Activated B cell treated with CpG ODN at 0.5 μM for 24 hours (primary cell): Measurements from ENCODE around the gene KIAA1958. TPM values are rescaled to one million over a fixed set of nuclear protein-coding genes. Genes with fewer than 3 reads are reported as not detected.

Source experiments
- ATAC-seq: fragments of 200-7000 bp; cut with Tn5 transposase; one replicate; pipeline ENCODE4 v1.10.0; 2021; ENCODE audit warnings: low read depth, mild to moderate bottlenecking, moderate library complexity
- CTCF ChIA-PET: fragments of 350-600 bp; sonication (Branson Sonifier 250); formaldehyde crosslinking; loops from one replicate; lab custom pipeline; 2021; ENCODE audit warnings: antibody characterized with exemption; lab: Charles Lee
- POLR2A ChIA-PET: fragments of 350-600 bp; sonication (Branson Sonifier 250); formaldehyde crosslinking; loops from one replicate; lab custom pipeline; 2021; ENCODE audit warnings: antibody characterized with exemption; lab: Charles Lee
- DNase-seq: peaks from one replicate; pipeline ENCODE4 v3.0.0; 2022
- H3K27ac Mint-ChIP-seq: one replicate; pipeline ENCODE4 v1.8.0; 2020; ENCODE audit warnings: mixed read lengths
- H3K27me3 Mint-ChIP-seq: one replicate; pipeline ENCODE4 v1.8.0; 2021; ENCODE audit warnings: mixed read lengths
- H3K36me3 Mint-ChIP-seq: one replicate; pipeline ENCODE4 v1.8.0; 2021; ENCODE audit warnings: low read depth, mixed read lengths
- H3K4me1 Mint-ChIP-seq: one replicate; pipeline ENCODE4 v1.8.0; 2021; ENCODE audit warnings: mixed read lengths
- H3K4me3 Mint-ChIP-seq: one replicate; pipeline ENCODE4 v1.8.0; 2020; ENCODE audit warnings: mild to moderate bottlenecking, mixed read lengths
- H3K9me3 Mint-ChIP-seq: one replicate; pipeline ENCODE4 v1.8.0; 2020; ENCODE audit warnings: mixed read lengths
- intact Hi-C: fragments of 100-400 bp; cut with micrococcal nuclease; formaldehyde crosslinking; loops from one replicate; pipeline ENCODE4 v1.15.1; 2024
- total RNA-seq: library from RNA; stranded (reverse); gene quantifications from 2 replicates; pipeline ENCODE4 v1.2.3, GENCODE V29; 2022
- TF ChIP-seq, protein P1 (sequence below): fragments of 200-600 bp; IDR thresholded peaks from one replicate; pipeline ENCODE4 v1.8.0; 2022; ENCODE audit warnings: antibody characterized with exemption, mild to moderate bottlenecking

KIAA1958 gene
- total RNA-seq, 1 donor from 2014 or later: 7.4 TPM

DNA sequence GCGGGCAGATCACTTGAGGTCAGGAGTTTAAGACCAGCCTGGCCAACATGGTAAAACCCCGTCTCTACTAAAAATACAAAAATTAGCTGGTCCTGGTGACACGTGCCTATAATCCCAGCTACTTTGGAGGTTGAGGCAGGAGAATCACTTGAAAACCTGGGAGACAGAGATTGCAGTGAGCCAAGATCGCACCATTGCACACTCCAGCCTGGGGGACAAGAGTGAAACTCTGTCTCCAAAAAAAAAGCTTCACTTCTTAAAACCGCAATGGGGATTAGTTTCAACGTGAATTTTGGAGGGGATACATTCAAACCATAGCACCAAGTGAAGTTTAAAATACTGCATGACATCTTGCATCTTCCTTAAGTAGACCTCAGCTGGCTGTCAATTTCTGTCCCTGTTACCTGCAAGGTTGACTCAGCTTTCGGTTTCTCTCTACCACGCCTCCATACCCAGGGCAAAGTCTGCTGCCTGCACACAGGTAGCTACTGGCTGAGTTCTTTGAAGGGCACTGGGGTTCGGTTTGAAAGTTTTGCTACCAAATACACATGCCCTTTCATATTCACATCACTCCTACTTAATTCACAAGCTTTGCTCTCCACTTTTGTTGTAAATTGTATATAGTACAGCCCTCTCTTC lies 69.3 kb downstream of the KIAA1958 start:
- ChIA-PET CTCF (interaction anchor here (0.7 kb wide), 1 partner anchor 46 kb away, joined by 3 read pairs; no protein-coding TSS in a partner anchor), POLR2A (no interaction called here)
- H3K9me3 Mint-ChIP-seq: no peaks in the 10 kb centered on the region
- intact Hi-C loops: no loop called here
- no peaks in the 10 kb centered on the region for H3K4me1 Mint-ChIP-seq
- TF ChIP-seq, protein P1, sequence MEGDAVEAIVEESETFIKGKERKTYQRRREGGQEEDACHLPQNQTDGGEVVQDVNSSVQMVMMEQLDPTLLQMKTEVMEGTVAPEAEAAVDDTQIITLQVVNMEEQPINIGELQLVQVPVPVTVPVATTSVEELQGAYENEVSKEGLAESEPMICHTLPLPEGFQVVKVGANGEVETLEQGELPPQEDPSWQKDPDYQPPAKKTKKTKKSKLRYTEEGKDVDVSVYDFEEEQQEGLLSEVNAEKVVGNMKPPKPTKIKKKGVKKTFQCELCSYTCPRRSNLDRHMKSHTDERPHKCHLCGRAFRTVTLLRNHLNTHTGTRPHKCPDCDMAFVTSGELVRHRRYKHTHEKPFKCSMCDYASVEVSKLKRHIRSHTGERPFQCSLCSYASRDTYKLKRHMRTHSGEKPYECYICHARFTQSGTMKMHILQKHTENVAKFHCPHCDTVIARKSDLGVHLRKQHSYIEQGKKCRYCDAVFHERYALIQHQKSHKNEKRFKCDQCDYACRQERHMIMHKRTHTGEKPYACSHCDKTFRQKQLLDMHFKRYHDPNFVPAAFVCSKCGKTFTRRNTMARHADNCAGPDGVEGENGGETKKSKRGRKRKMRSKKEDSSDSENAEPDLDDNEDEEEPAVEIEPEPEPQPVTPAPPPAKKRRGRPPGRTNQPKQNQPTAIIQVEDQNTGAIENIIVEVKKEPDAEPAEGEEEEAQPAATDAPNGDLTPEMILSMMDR: no peak
- H3K27me3 Mint-ChIP-seq: no peaks in the 10 kb centered on the region
- H3K36me3 Mint-ChIP-seq: peaks cover 2% of the 10 kb centered on the region
- no peak for ATAC-seq
- H3K4me3 Mint-ChIP-seq: no peak overlapping the region
- no peak for DNase-seq
- no peak overlapping the region for H3K27ac Mint-ChIP-seq

DNA sequence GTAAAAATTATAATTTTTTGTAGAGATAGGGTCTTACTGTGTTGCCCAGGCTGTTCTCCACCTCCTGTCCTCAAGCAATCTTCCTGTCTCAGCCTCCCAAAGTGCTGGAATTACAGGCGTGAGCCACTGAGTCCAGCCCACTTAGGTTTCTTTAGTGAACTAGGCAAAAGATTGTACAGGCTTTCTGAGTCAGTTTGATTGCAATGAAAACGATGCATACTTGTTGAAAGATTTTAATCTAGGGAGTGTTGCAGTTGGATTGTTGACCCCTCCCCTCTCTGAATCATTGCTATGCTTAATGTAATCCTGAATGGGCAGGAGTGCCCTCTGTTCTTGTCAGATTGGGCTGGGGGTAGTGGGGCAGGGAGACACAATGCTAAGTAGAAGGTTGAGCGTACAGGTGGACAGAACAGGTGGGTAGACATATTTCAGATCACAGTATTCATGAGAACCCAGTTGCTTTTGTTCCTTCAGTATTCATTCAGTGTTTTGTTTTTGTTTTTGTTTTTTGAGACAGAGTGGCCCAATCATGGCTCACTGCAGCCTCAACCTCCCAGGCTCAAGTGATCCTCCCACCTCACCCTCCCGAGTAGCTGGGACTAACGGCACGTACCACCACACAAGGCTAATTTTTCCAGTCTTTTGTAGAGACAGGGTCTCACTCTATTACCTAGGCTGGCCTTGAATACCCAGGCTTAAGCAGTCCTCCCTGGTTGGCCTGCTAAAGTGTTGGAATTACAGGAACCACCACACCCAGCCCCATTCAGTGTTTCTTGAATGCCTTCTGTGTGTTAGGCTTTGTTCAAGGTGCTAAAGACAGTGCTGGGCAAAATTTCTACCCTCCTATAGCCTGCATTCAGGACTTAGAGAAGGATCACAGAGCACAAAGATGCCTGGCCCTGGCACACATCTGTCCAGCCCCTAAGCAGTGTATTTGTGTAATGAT lies 70.1 kb downstream of the KIAA1958 start:
- peaks cover 2% of the 10 kb centered on the region for H3K36me3 Mint-ChIP-seq
- H3K27ac Mint-ChIP-seq: no peak overlapping the region
- H3K9me3 Mint-ChIP-seq: no peaks in the 10 kb centered on the region
- no peaks in the 10 kb centered on the region for H3K27me3 Mint-ChIP-seq
- no peak overlapping the region for H3K4me3 Mint-ChIP-seq
- intact Hi-C loops: no loop called here
- DNase-seq (no peak), ATAC-seq (no peak)
- ChIA-PET POLR2A (no interaction called here), CTCF (interaction anchor here (0.7 kb wide), 1 partner anchor 46 kb away, joined by 3 read pairs; no protein-coding TSS in a partner anchor)
- no peaks in the 10 kb centered on the region for H3K4me1 Mint-ChIP-seq
- TF ChIP-seq, protein P1: no peak

- H3K4me3 Mint-ChIP-seq: no peak overlapping the region
- CTCF ChIA-PET: no interaction called here
- ATAC-seq: no peak
- peaks cover 2% of the 10 kb centered on the region for H3K36me3 Mint-ChIP-seq
- POLR2A ChIA-PET: no interaction called here
- intact Hi-C loops: no loop called here
- TF ChIP-seq, protein P1: no peak
- no peaks in the 10 kb centered on the region for H3K9me3 Mint-ChIP-seq
- no peaks in the 10 kb centered on the region for H3K4me1 Mint-ChIP-seq
- DNase-seq: no peak
- H3K27ac Mint-ChIP-seq: no peak overlapping the region
- H3K27me3 Mint-ChIP-seq: no peaks in the 10 kb centered on the region
These were observed 71.8 kb downstream of the KIAA1958 start for GRCh38 chr9:112558476-112558875.

- no peaks in the 10 kb centered on the region for H3K27me3 Mint-ChIP-seq
- intact Hi-C loops: no loop called here
- peaks cover 2% of the 10 kb centered on the region for H3K4me1 Mint-ChIP-seq
- H3K4me3 Mint-ChIP-seq: no peak overlapping the region
- CTCF ChIA-PET: no interaction called here
- ATAC-seq (no peak), DNase-seq (no peak)
- POLR2A ChIA-PET: no interaction called here
- no peak overlapping the region for H3K27ac Mint-ChIP-seq
- H3K36me3 Mint-ChIP-seq: peaks cover 2% of the 10 kb centered on the region
- peaks cover 2% of the 10 kb centered on the region for H3K9me3 Mint-ChIP-seq
- TF ChIP-seq, protein P1: no peak
These were observed 72.4 kb downstream of the KIAA1958 start for GRCh38 chr9:112558978-112559377.
